OCI-LY1 (cell line): ENCODE results near the gene PTPRO.
A peak's percentile ranks its signal among the peaks of the same experiment; 100 is the strongest.

Experiments used
- H2AFZ ChIP-seq: fragments of 200-600 bp; sonication (generic), shearing (Covaris generic); 2 replicates; pipeline ENCODE4 v1.6.0; 2014; ENCODE audit warnings: antibody characterized with exemption, mild to moderate bottlenecking, low read length
- H3F3A ChIP-seq: fragments of 200-600 bp; sonication (generic), shearing (Covaris generic); 2 replicates; pipeline ENCODE4 v1.6.0; 2014; ENCODE audit warnings: mild to moderate bottlenecking, antibody characterized with exemption, low read length, moderate library complexity; ENCODE audit not compliant: insufficient read depth
- H3K27ac ChIP-seq: fragments of 200-600 bp; sonication (generic); 2 replicates; pipeline ENCODE4 v1.5.1; 2014; ENCODE audit warnings: low read length, mixed run types, mild to moderate bottlenecking, low read depth; ENCODE audit not compliant: poor library complexity, severe bottlenecking
- H3K27me3 ChIP-seq: fragments of 200-600 bp; sonication (generic); 2 replicates; pipeline ENCODE4 v1.6.0; 2014; ENCODE audit warnings: antibody characterized with exemption, mild to moderate bottlenecking, low read length, moderate library complexity; ENCODE audit not compliant: insufficient read depth
- H3K36me3 ChIP-seq: fragments of 200-600 bp; sonication (generic); 2 replicates; pipeline ENCODE4 v1.6.1; 2014; ENCODE audit warnings: mild to moderate bottlenecking, antibody characterized with exemption, low read length, moderate library complexity, mixed read lengths; ENCODE audit not compliant: insufficient read depth
- H3K4me1 ChIP-seq: fragments of 200-600 bp; sonication (generic); 2 replicates; pipeline ENCODE4 v1.5.1; 2014; ENCODE audit warnings: mild to moderate bottlenecking, low read length, moderate library complexity; ENCODE audit not compliant: insufficient read depth, severe bottlenecking
- H3K4me2 ChIP-seq: fragments of 200-600 bp; sonication (generic), shearing (Covaris generic); 2 replicates; pipeline ENCODE4 v1.6.1; 2014; ENCODE audit warnings: low read length
- H3K4me3 ChIP-seq: fragments of 200-600 bp; sonication (generic); 2 replicates; pipeline ENCODE4 v1.5.1; 2014; ENCODE audit warnings: low read length, low read depth, mild to moderate bottlenecking, mixed read lengths; ENCODE audit not compliant: poor library complexity, severe bottlenecking
- H3K79me2 ChIP-seq: fragments of 200-600 bp; shearing (Covaris generic); 2 replicates; pipeline ENCODE4 v1.6.1; 2016; ENCODE audit warnings: mixed run types, low read length, mixed read lengths; ENCODE audit not compliant: insufficient read depth
- H3K9ac ChIP-seq: fragments of 200-600 bp; sonication (generic), shearing (Covaris generic); 2 replicates; pipeline ENCODE4 v1.6.1; 2014; ENCODE audit warnings: mild to moderate bottlenecking, low read length, mixed read lengths
- H3K9me2 ChIP-seq: fragments of 200-600 bp; sonication (generic), shearing (Covaris generic); 2 replicates; pipeline ENCODE4 v1.6.1; 2014; ENCODE audit warnings: low read depth, mild to moderate bottlenecking, low read length, mixed read lengths
- H3K9me3 ChIP-seq: fragments of 200-600 bp; shearing (Covaris generic); 2 replicates; pipeline ENCODE4 v1.6.1; 2014; ENCODE audit warnings: low read length, mixed read lengths
- H4K20me1 ChIP-seq: fragments of 200-600 bp; sonication (generic), shearing (Covaris generic); 2 replicates; pipeline ENCODE4 v1.6.0; 2016; ENCODE audit warnings: mild to moderate bottlenecking, low read length; ENCODE audit not compliant: insufficient read depth
- EZH2 ChIP-seq: fragments of 200-600 bp; sonication (generic), shearing (Covaris generic); IDR thresholded peaks from 2 replicates; pipeline ENCODE4 v1.8.0; 2017; ENCODE audit warnings: borderline replicate concordance, mixed run types, mild to moderate bottlenecking, antibody characterized with exemption, low read length, moderate library complexity, mixed read lengths
- TF ChIP-seq, protein P1 (sequence below): fragments of 200-600 bp; sonication (generic), shearing (Covaris generic); IDR thresholded peaks from 2 replicates; pipeline ENCODE4 v1.5.1; 2017; ENCODE audit warnings: mild to moderate bottlenecking, antibody characterized with exemption, low read length, moderate library complexity, mixed read lengths

Gene PTPRO

DNA sequence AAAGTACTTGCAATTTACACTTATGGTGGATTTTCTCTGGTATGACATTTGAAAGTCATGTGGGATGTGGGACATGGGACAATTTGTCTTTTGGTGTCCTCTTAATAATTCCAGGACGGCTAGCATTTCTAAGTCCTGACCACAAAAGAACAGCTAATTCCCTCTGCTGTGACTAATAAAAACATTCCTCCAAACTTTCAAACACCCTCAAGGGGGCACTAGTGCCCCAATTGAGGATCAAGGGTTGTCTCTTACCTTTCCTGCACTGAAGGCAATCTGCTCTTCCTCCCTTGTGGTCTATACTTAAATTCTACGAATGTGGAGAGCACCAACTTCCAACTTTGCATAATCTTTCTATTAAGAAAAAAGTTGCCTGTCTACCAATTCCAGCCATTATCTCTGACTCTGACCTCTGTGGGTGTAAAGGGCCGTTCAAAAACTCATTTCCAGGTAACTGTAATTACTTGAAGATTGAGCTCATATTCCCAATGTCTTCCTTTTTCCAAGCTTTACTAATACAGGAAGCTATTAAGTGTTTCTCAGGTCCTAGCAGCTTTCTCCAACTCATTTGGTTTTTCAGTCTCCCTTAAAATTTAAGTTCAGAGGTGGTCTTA is 210.2 kb downstream of the PTPRO start:
- no peak overlapping the region for H3K27ac ChIP-seq
- H3K9ac ChIP-seq, result no peak overlapping the region
- H3K9me3 ChIP-seq, result no peaks in the 10 kb centered on the region
- TF ChIP-seq, protein P1, sequence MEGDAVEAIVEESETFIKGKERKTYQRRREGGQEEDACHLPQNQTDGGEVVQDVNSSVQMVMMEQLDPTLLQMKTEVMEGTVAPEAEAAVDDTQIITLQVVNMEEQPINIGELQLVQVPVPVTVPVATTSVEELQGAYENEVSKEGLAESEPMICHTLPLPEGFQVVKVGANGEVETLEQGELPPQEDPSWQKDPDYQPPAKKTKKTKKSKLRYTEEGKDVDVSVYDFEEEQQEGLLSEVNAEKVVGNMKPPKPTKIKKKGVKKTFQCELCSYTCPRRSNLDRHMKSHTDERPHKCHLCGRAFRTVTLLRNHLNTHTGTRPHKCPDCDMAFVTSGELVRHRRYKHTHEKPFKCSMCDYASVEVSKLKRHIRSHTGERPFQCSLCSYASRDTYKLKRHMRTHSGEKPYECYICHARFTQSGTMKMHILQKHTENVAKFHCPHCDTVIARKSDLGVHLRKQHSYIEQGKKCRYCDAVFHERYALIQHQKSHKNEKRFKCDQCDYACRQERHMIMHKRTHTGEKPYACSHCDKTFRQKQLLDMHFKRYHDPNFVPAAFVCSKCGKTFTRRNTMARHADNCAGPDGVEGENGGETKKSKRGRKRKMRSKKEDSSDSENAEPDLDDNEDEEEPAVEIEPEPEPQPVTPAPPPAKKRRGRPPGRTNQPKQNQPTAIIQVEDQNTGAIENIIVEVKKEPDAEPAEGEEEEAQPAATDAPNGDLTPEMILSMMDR, result peak; percentile 75
- TF ChIP-seq EZH2, result no peak
- no peaks in the 10 kb centered on the region for H3K27me3 ChIP-seq
- no peaks in the 10 kb centered on the region for H3K36me3 ChIP-seq
- no peak overlapping the region for H3K4me3 ChIP-seq
- H3F3A ChIP-seq, result no peaks in the 10 kb centered on the region
- H2AFZ ChIP-seq, result no peak overlapping the region
- H4K20me1 ChIP-seq, result no peaks in the 10 kb centered on the region
- H3K9me2 ChIP-seq, result no peaks in the 10 kb centered on the region
- H3K4me1 ChIP-seq, result peaks cover 15% of the 10 kb centered on the region
- H3K4me2 ChIP-seq, result no peak overlapping the region
- no peaks in the 10 kb centered on the region for H3K79me2 ChIP-seq

DNA sequence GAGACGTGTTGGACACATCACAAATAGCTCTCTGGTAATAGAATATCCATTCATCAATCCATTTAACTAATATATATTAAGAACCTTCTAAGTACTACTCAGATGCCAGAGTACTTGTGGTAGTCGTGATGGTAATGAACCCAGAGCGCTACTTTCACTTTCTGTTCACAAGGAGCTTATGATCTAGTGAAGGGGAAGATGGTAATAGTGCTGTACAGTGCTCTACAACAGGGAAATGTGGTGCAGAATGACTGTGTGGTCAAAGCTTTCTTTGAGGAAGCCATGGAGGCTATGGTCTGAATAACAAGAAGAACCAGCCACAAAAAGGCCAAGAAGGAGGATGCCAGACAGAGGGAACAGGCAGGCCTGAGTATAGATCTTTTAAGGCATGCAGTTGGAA is 212.0 kb downstream of the PTPRO start:
- Histone ChIP-seq H4K20me1 (no peaks in the 10 kb centered on the region), H3K9me2 (no peaks in the 10 kb centered on the region), H3F3A (no peaks in the 10 kb centered on the region), H3K9ac (no peak overlapping the region), H3K36me3 (no peaks in the 10 kb centered on the region), H3K4me2 (peak overlapping the region; percentile 33), H3K27ac (no peak overlapping the region), H3K4me3 (no peak overlapping the region), H3K9me3 (no peaks in the 10 kb centered on the region), H2AFZ (peak overlapping the region; percentile 34; the same call in 1 of the 2 replicates), H3K4me1 (peaks cover 15% of the 10 kb centered on the region), H3K79me2 (no peaks in the 10 kb centered on the region), H3K27me3 (no peaks in the 10 kb centered on the region)
- TF ChIP-seq EZH2, result no peak

DNA sequence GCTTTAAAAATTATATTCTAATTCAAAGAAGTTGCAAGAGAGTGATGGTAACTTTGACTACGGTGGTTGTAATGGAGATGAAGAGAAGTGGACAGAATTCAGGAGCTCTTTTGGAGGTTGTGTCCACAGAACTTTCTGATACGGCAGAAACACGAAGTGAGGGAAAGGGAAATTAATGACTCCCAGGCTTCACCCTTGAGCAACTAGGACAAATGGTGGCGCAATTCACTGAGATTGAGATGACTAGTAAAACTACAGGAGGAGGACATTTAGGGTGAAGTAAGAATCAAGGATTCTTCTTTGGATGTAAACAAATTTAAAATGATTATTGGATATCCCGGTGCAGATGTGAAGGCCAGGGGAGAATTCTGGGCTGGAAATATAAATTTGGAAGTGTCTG is 212.6 kb downstream of the PTPRO start:
- TF ChIP-seq, protein P1, result no peak
- TF ChIP-seq EZH2, result no peak
- Histone ChIP-seq H2AFZ (0 out of 2 replicates have a peak overlapping the region, but pooled peaks have one; percentile 34), H3F3A (no peaks in the 10 kb centered on the region), H3K9me3 (no peaks in the 10 kb centered on the region), H4K20me1 (no peaks in the 10 kb centered on the region), H3K27me3 (no peaks in the 10 kb centered on the region), H3K36me3 (no peaks in the 10 kb centered on the region), H3K4me1 (peaks cover 15% of the 10 kb centered on the region), H3K4me3 (no peak overlapping the region), H3K9ac (no peak overlapping the region), H3K79me2 (no peaks in the 10 kb centered on the region), H3K27ac (no peak overlapping the region), H3K4me2 (peak overlapping the region; percentile 33), H3K9me2 (no peaks in the 10 kb centered on the region)

DNA sequence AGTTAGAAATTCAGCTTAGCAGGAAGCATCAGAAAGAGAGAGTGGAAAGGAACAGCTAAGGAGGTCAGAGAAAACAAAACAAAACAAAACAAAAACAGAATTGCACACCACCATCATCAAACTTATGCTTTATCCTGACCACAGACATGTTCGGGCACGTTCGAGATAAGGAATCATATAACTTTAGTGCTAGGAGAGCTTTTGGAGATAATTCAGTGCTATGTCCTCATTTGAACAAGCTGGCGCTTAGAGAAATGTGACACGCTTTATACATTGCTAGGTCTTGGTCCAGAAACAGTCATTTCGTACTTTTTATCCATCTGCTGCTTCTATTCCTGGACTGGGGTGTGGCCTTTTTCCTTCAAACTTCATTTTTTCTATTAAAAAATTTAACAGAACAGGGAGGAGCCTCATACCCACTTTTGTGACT is 213.1 kb downstream of the PTPRO start:
- no peaks in the 10 kb centered on the region for H3K79me2 ChIP-seq
- no peak overlapping the region for H3K4me3 ChIP-seq
- no peaks in the 10 kb centered on the region for H3K9me3 ChIP-seq
- TF ChIP-seq, protein P1, result no peak
- TF ChIP-seq EZH2, result no peak
- no peaks in the 10 kb centered on the region for H3K36me3 ChIP-seq
- H3F3A ChIP-seq, result no peaks in the 10 kb centered on the region
- H4K20me1 ChIP-seq, result no peaks in the 10 kb centered on the region
- H3K27ac ChIP-seq, result no peak overlapping the region
- H3K4me1 ChIP-seq, result peaks cover 15% of the 10 kb centered on the region
- H3K9me2 ChIP-seq, result no peaks in the 10 kb centered on the region
- H2AFZ ChIP-seq, result no peak overlapping the region
- H3K27me3 ChIP-seq, result no peaks in the 10 kb centered on the region
- no peak overlapping the region for H3K4me2 ChIP-seq
- H3K9ac ChIP-seq, result no peak overlapping the region
